GM21447 (cell line): ENCODE measurements around the gene GPR39.

Experiments used
- ATAC-seq: cut with Tn5 transposase; IDR thresholded peaks from one replicate; pipeline ENCODE4 v1.9.1; 2021; ENCODE audit not compliant: unreplicated experiment

Gene GPR39

DNA sequence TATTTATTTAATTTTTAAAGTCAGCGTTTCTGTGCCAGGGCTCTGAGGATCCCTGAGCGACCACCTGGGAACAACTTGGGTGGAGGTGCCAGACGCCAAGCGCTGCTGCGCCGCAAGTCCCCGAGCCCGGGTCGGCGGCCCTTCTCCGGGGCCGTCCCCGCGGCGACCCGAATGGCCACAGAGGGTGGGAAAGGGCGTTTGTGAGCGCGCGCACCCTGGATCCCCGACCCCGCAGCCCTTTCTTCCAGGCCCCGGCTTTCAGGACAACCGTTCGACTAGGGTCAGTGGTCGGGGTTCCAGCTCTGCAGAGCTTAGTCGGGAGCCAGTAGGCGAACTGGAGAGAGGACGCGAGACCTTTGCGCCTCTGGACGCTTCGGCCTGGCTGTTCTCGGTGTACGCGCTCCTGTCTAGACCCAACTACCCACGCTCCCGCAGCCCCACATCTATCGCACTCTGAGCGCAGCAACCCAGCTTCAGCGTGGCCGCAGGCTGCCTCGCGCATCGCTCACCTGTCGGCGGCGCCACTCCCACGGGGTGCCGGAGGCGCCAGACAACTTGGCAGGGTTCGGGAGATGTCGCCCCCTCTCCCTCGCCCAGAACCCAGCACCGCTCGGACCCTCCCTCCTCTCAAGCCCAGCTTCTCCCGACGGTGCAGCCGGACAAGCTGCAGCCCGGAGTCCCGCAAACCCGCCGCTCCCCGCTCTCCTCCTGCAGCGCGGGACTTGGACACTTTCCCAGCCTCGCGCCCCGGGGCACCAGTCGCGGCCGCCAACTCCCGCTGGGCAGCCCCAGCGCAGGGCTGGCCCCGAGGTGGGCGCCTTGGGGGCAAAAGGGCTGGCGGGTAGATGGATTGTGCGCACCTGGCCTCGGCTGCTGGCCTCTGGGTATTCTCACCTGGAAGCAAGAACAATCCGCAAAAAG lies 252.6 kb downstream of the GPR39 start:
- ATAC-seq: no peak

- ATAC-seq: no peak
These were observed 253.4 kb downstream of the GPR39 start, which contains the start of gene LYPD1 for GRCh38 chr2:132669908-132670495. TSS of gene LYPD1 (minus strand) at chr2:132670205. CDS start at chr2:132669932, 273 bp downstream.

- ATAC-seq: no peak
These were observed 254.0 kb downstream of the GPR39 start for GRCh38 chr2:132670496-132671150.

- ATAC-seq: no peak
These were observed 254.7 kb downstream of the GPR39 start for GRCh38 chr2:132671151-132671835.

DNA sequence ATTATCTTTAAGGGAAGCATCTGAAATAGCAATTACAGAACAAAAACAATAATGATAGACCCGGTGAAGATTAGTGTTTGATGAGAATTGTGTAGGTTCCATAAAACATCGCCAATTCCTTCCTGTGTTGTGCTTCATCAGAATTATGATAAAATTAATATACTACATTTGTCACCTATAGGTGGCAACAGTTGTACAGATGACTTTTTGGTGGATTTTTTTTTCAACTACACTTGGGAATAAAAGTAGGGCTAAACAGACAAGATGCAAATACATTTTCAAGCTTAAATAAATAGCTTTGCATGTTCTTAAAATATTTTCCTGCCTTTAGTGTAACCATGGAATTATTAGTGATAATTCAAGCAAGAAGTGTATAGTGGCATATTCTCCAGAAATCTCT lies 260.4 kb downstream of the GPR39 start:
- ATAC-seq: no peak

GRCh38 chr2:132677661-132678060 lies 261.1 kb downstream of the GPR39 start:
- no peak for ATAC-seq

- ATAC-seq: no peak
These were observed 261.9 kb downstream of the GPR39 start for GRCh38 chr2:132678483-132678882.

DNA sequence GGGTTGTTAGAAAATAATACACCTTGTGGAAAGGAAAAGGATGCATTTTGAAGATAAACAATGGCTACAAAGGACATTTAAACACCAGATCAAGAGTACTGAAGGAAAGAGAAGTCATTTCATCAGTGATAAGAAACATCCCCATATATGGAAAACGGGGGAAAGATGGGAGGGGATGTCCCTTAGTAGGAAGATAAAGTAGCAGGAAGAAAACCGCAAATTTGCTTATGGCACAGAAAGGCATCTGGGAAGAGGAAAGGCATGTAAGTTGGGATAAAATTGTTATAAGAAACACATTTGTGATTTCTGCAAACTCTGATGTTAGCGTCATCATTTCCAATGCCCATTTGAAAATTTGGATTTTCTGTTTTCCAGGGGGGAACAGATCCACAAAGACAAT lies 263.9 kb downstream of the GPR39 start:
- no peak for ATAC-seq

- no peak for ATAC-seq
These were observed 265.2 kb downstream of the GPR39 start for GRCh38 chr2:132681766-132682165.

DNA sequence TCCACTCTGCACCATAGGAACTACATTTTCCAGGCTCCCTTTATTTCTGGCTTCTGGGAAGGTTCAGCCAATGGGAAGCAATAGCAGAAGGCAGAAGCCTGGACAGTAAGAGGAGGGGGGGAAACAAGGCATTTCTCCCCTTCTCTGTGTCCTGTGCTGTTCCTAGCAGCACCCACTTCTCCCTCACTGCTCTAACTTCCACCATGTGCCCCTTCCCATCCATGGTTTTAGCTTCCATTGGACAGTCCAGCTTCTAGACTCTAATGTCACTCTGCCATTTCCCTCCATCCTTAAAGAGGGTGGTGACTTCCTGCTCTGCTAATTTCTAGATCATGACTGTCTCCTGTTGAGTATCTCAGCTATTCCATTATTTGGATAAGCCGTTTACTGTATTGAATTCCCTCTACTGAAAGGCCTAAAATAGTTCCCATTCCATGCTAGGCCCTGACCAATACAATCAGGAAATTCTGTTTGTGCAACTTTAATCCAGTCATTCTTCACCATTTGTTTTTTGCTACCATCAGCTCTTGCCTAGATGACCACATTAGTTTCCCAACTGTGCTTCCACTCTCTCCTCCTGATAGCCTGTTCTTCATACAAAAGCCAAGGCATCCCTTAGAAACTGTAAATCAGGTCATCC lies 274.2 kb downstream of the GPR39 start:
- ATAC-seq: no peak

GRCh38 chr2:132691556-132691955 lies 275.0 kb downstream of the GPR39 start:
- no peak for ATAC-seq

- ATAC-seq: no peak
These were observed 276.2 kb downstream of the GPR39 start for GRCh38 chr2:132692816-132693215.
